GM12878 (cell line): ENCODE data around the gene PDZRN3. TPM values are rescaled to one million over a fixed set of nuclear protein-coding genes. Genes with fewer than 3 reads are reported as not detected.

Experiments used
- ATAC-seq: fragments of 200-7000 bp; cut with Tn5 transposase; 3 replicates; pipeline ENCODE4 v1.9.1; 2020; ENCODE audit warnings: mild to moderate bottlenecking, moderate library complexity
- BruUV-seq: library from RNA; stranded (reverse); fragments of 400-500 nt; replicated peaks from 2 replicates; lab custom pipeline; 2021; lab: Mats Ljungman, UMichigan
- CTCF ChIA-PET: fragments of 300-600 bp; sonication (Branson Sonifier 250); formaldehyde crosslinking; extraction: SDS; loops from one replicate; lab custom pipeline; 2021; ENCODE audit warnings: inconsistent platforms; lab: Yijun Ruan, JAX
- POLR2A ChIA-PET: fragments of 350-600 bp; formaldehyde crosslinking; extraction: SDS; loops from one replicate; lab custom pipeline; 2021; ENCODE audit warnings: inconsistent platforms; lab: Charles Lee
- RAD21 ChIA-PET: fragments of 300-600 bp; sonication (Branson Sonifier 250); formaldehyde crosslinking; loops from one replicate; lab custom pipeline; 2023; ENCODE audit warnings: antibody characterized with exemption; ENCODE audit not compliant: unreplicated experiment; lab: Charles Lee
- SMC1A ChIA-PET: fragments of 300-600 bp; sonication (Branson Sonifier 250); formaldehyde crosslinking; loops from one replicate; lab custom pipeline; 2023; ENCODE audit not compliant: unreplicated experiment, uncharacterized antibody; lab: Charles Lee
- DNase-seq: peaks from one replicate; pipeline ENCODE4 v3.0.0-alpha.2; 2011; ENCODE audit warnings: low read depth, low spot score
- FAIRE-seq: peaks from 3 replicates; lab custom pipeline; 2011; peaks lifted over from hg19 to GRCh38; lab: Jason Lieb, UNC
- H2AFZ ChIP-seq: 2 replicates; pipeline ENCODE4 v1.6.0; 2011; ENCODE audit warnings: low read depth, low read length, control low read depth; ENCODE audit not compliant: control insufficient read depth
- H3K27ac ChIP-seq: 2 replicates; pipeline ENCODE4 v1.5.1; 2011; ENCODE audit warnings: control low read depth; ENCODE audit not compliant: control insufficient read depth, insufficient read depth
- H3K27me3 ChIP-seq, 2 experiments: replicated peaks in 1 of 2; 2 replicates each; pipeline versions ENCODE4 v1.6.0 to v1.6.1; 2011; ENCODE audit warnings: low read length in 1 of 2; ENCODE audit not compliant: control insufficient read depth in 2 of 2, insufficient read depth in 2 of 2
- H3K36me3 ChIP-seq, 2 experiments: 2 replicates each; pipeline ENCODE4 v1.5.1; 2011; ENCODE audit warnings: low read length in 1 of 2; ENCODE audit not compliant: control insufficient read depth in 2 of 2, insufficient read depth in 2 of 2
- H3K4me1 ChIP-seq: 2 replicates; pipeline ENCODE4 v1.6.1; 2011; ENCODE audit warnings: mild to moderate bottlenecking, low read length, moderate library complexity, mixed read lengths; ENCODE audit not compliant: control insufficient read depth, insufficient read depth
- H3K4me2 ChIP-seq: 2 replicates; pipeline ENCODE4 v1.6.0; 2011; ENCODE audit warnings: control low read depth; ENCODE audit not compliant: control insufficient read depth, insufficient read depth
- H3K4me3 ChIP-seq: fragments of 200-600 bp; sonication (generic); 2 replicates; pipeline ENCODE4 v1.5.1; 2016
- H3K79me2 ChIP-seq: 2 replicates; pipeline ENCODE4 v1.6.0; 2011; ENCODE audit warnings: low read length; ENCODE audit not compliant: control insufficient read depth, insufficient read depth
- H3K9ac ChIP-seq: 2 replicates; pipeline ENCODE4 v1.8.0; 2011; ENCODE audit warnings: low read length, control low read depth, mixed read lengths; ENCODE audit not compliant: control insufficient read depth, insufficient read depth
- H3K9me3 ChIP-seq: replicated peaks from 3 replicates; pipeline ENCODE4 v1.5.1; 2011; ENCODE audit warnings: mild to moderate bottlenecking, low read length; ENCODE audit not compliant: control insufficient read depth, insufficient read depth
- H4K20me1 ChIP-seq: 2 replicates; pipeline ENCODE4 v1.6.0; 2011; ENCODE audit not compliant: control insufficient read depth, insufficient read depth
- BCL11A ChIP-seq: IDR thresholded peaks from 2 replicates; pipeline ENCODE4 v1.6.1; 2011; ENCODE audit warnings: low read depth, low read length
- CREM ChIP-seq: IDR thresholded peaks from 2 replicates; pipeline ENCODE4 v1.6.1; 2014; ENCODE audit warnings: antibody characterized with exemption, low read depth
- ETV6 ChIP-seq, 2 experiments: fragments of 450-650 bp in 1 of 2; IDR thresholded peaks in 1 of 2; conservative IDR thresholded peaks in 1 of 2; 2 replicates each; pipeline ENCODE4 v1.6.1; 2014; ENCODE audit warnings: antibody characterized with exemption in 1 of 2, borderline replicate concordance in 1 of 2, low read depth in 1 of 2, mild to moderate bottlenecking in 1 of 2, moderate library complexity in 1 of 2
- HCFC1 ChIP-seq: fragments of 150-350 bp; IDR thresholded peaks from 2 replicates; pipeline ENCODE4 v1.6.1; 2014; ENCODE audit warnings: low read length
- MEF2A ChIP-seq: IDR thresholded peaks from 2 replicates; pipeline ENCODE4 v1.6.1; 2011; ENCODE audit warnings: low read depth, mild to moderate bottlenecking, low read length, moderate library complexity; ENCODE audit not compliant: insufficient read depth
- MEF2B ChIP-seq: fragments of 450-650 bp; IDR thresholded peaks from 2 replicates; pipeline ENCODE4 v1.6.1; 2018; ENCODE audit warnings: mild to moderate bottlenecking, moderate library complexity; ENCODE audit not compliant: partially characterized antibody, poor library complexity, severe bottlenecking
- RAD51 ChIP-seq: fragments of 450-650 bp; IDR thresholded peaks from 2 replicates; pipeline ENCODE4 v1.6.1; 2016; ENCODE audit warnings: moderate library complexity, mild to moderate bottlenecking, inconsistent platforms
- in situ Hi-C: fragments of 300-500 bp; cut with MboI; formaldehyde crosslinking; loops from 9 replicates; pipeline ENCODE4 v1.14.3; 2018; ENCODE audit warnings: mixed read lengths
- intact Hi-C: fragments of 100-400 bp; cut with micrococcal nuclease; formaldehyde crosslinking; loops from one replicate; pipeline ENCODE4 v1.14.2; 2022; ENCODE audit not compliant: unreplicated experiment
- polyA plus RNA-seq, 11 experiments: library from polyadenylated mRNA; depleted of rRNA in 4 of 11; unstranded in 6 of 11; stranded (reverse) in 5 of 11; fragments of >200 nt; fragmentation: Nextera tagmentation in 4 of 11; fragmentation: Illumina TruSeq in 1 of 11; extraction: Ambion mirVana in 4 of 11; extraction: Trizol in 1 of 11; gene quantifications; 1 replicate in 1 of 11; 2 replicates in 10 of 11; pipeline versions ENCODE4 v1.2.1 to v1.2.3, GENCODE V29; 2011 to 2016; ENCODE audit warnings: inconsistent platforms in 2 of 11, missing spikeins in 2 of 11, low read depth in 1 of 11
- total RNA-seq, 4 experiments: library from RNA; depleted of rRNA in 3 of 4; stranded (reverse); fragments of >200 nt in 3 of 4; fragmentation: Illumina TruSeq in 1 of 4; extraction: Trizol in 1 of 4; gene quantifications; 2 replicates each; pipeline versions ENCODE4 v1.2.1 to v1.2.3, GENCODE V29; 2013 to 2021

The PDZRN3 gene
- total and polyA plus RNA-seq, 10 of the 15 experiments (the other 5 are each of a cell fraction or from before 2014, with no cell fraction given): 0.07 to 0.37 (median 0.12) TPM; not detected in 6

DNA sequence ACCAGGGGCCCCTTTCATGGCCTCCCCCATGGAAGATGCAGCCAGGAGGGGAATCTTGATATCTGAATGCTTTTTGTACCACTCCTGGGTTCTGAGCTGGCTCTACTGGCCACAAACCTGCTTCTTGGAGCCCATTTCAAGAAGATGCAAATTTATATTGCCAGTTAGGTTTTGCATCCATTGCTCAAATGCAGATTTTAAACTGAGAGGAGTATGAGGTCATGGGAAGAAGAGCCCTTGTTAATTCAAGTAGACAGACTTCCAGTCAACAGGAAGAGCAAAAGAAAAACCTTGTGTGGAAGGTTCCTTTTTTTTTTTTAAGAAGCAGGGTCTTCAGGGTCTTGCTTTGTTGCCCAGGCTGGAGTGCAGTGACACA, 133.5 kb downstream of the PDZRN3 start:
- no peak overlapping the region for H3K4me2 ChIP-seq
- CTCF ChIA-PET: interaction anchor here (1.5 to 2.0 kb wide), 2 partner anchors 12 to 16 kb away, joined by 3 to 6 read pairs; no protein-coding TSS in a partner anchor
- intact Hi-C loops: loop anchor here (10.0 kb wide), 1 partner anchor 516 kb away; no protein-coding TSS in a partner anchor
- no peaks in the 10 kb centered on the region for H3K79me2 ChIP-seq
- no peak overlapping the region for H3K27ac ChIP-seq
- H3K27me3 ChIP-seq: no peaks in the 10 kb centered on the region
- no peak overlapping the region for H3K4me3 ChIP-seq
- ATAC-seq (no peak), FAIRE-seq (no peak), DNase-seq (no peak)
- H4K20me1 ChIP-seq: no peaks in the 10 kb centered on the region
- no peak overlapping the region for H3K9ac ChIP-seq
- H3K4me1 ChIP-seq: no peaks in the 10 kb centered on the region
- no peak overlapping the region; the same call in 1 of the 2 replicates for H2AFZ ChIP-seq
- no peak for TF ChIP-seq RAD51
- no peak for TF ChIP-seq MEF2B
- no peak for TF ChIP-seq HCFC1
- no peak for TF ChIP-seq CREM
- TF ChIP-seq MEF2A: no peak
- TF ChIP-seq BCL11A: no peak
- no peak for TF ChIP-seq ETV6 (conservative IDR thresholded peaks at IDR 0.05 in 1 of 2, IDR thresholded peaks at IDR 0.05 in 1 of 2; ENCODE audit: borderline replicate concordance in 1 of 2, low read depth in 1 of 2)
- TF ChIP-seq, all 136 proteins: peak for 0
- ChIA-PET RAD21 (interaction anchor here (0.6 kb wide), 1 partner anchor 8 kb away, joined by 3 read pairs; no protein-coding TSS in a partner anchor), SMC1A (no interaction called here), POLR2A (no interaction called here)
- BruUV-seq: no TSS peak
- H3K36me3 ChIP-seq: no peaks in the 10 kb centered on the region
- in situ Hi-C loops: no loop called here
- H3K9me3 ChIP-seq: no peaks in the 10 kb centered on the region
